GM10248 (cell line): ENCODE results near the gene CYP39A1.
A peak's percentile ranks its signal among the peaks of the same experiment; 100 is the strongest.

Experiments used
- CTCF ChIA-PET: fragments of 300-600 bp; sonication (Branson Sonifier 250); formaldehyde crosslinking; extraction: SDS; loops from one replicate; lab custom pipeline; 2021; ENCODE audit warnings: antibody characterized with exemption; lab: Yijun Ruan, JAX
- POLR2A ChIA-PET: fragments of 350-650 bp; sonication (Branson Sonifier 250); formaldehyde crosslinking; extraction: SDS; loops from one replicate; lab custom pipeline; 2020; ENCODE audit warnings: antibody characterized with exemption; lab: Yijun Ruan, JAX
- DNase-seq: peaks from one replicate; pipeline ENCODE4 v3.0.0; 2012; ENCODE audit errors: extremely low spot score
- TF ChIP-seq, protein P1 (sequence below): IDR thresholded peaks from 2 replicates; pipeline ENCODE4 v1.5.1; 2012; ENCODE audit warnings: mild to moderate bottlenecking, low read depth; ENCODE audit errors: extremely low read depth, missing control alignments, control extremely low read depth

CYP39A1 gene

DNA sequence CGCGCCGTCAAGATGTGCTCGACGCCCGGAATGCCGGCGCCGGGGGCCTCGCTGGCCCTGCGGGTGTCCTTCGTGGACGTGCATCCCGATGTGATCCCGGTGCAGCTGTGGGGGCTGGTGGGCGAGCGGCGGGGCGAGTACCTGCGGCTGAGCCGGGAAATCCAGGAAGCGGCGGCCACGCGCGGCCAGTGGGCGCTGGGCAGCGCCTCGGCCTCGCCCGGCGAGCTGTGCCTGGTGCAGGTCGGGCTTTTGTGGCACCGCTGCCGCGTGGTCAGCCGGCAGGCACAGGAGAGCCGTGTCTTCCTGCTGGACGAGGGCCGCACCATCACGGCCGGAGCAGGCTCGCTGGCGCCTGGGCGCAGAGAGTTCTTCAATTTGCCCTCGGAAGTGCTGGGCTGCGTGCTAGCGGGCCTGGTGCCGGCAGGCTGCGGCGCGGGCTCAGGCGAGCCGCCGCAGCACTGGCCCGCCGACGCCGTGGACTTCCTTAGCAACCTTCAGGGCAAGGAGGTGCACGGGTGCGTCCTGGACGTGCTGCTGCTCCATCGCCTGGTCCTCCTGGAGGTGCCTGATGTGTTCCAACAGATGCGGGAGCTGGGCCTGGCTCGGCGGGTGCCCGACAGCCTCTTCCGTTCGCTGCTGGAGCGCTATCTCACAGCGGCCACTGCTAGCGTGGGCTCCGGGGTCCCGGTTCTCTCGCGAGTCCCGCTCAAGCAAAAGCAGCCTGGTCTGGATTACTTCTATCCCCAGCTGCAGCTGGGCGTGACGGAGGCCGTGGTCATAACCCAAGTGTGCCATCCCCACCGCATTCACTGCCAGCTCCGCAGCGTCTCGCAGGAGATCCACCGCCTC is 35.7 kb upstream of the CYP39A1 start:
- CTCF ChIA-PET, result no interaction called here
- POLR2A ChIA-PET, result no interaction called here
- TF ChIP-seq, protein P1, sequence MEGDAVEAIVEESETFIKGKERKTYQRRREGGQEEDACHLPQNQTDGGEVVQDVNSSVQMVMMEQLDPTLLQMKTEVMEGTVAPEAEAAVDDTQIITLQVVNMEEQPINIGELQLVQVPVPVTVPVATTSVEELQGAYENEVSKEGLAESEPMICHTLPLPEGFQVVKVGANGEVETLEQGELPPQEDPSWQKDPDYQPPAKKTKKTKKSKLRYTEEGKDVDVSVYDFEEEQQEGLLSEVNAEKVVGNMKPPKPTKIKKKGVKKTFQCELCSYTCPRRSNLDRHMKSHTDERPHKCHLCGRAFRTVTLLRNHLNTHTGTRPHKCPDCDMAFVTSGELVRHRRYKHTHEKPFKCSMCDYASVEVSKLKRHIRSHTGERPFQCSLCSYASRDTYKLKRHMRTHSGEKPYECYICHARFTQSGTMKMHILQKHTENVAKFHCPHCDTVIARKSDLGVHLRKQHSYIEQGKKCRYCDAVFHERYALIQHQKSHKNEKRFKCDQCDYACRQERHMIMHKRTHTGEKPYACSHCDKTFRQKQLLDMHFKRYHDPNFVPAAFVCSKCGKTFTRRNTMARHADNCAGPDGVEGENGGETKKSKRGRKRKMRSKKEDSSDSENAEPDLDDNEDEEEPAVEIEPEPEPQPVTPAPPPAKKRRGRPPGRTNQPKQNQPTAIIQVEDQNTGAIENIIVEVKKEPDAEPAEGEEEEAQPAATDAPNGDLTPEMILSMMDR, result no peak
- DNase-seq, result no peak

DNA sequence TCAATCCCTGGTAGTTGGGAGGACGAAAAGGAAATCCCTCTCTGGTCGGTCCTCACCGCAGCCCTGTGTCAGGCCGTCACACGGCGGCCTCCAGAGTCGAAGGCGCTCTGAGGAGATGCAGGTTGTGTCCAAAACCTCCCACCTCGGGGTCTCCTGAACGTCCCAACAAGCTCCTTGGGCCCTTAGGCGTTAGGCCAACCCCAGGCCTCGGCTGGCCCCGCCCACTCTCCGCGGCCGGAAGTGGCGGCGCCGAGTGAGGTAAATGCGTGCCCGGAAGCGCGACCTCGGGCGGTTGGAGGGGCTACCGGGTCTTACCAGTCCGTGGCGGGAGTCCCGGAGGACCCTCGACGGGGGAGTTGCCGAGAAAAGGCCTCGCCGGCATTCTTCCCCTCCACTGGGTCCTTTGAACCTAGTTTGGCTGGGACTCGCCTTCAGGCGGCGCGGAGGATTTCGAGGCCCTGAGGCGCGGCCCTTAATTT is 35.0 kb upstream of the CYP39A1 start, which contains the start of gene TDRD6:
Gene TDRD6 (plus strand): TSS at position 267 of the 479 bp plus-strand sequence. CDS start 244 bp downstream, outside the sequence.
- CTCF ChIA-PET, result no interaction called here
- TF ChIP-seq, protein P1, result no peak
- no peak for DNase-seq
- POLR2A ChIA-PET, result no interaction called here

DNA sequence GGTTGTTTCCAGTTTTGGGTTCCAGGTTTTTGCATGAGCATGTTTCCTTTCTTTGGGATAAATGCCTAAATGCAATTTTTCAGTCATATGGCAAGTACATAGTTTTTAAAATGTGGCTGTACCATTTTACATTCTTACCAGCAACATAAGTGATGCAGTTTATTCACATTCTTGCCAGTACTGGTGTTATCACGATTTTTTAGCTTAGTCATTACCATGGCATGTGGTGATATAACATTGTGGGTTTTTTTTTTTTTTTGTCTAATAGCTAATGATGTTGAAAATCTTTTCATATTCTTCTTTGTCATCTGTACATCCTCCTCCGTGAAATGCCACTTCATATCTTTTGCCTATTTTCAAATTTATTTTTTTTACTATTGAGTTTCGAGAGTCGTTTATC is 32.2 kb upstream of the CYP39A1 start:
- ChIA-PET CTCF (no interaction called here), POLR2A (no interaction called here)
- DNase-seq, result no peak
- TF ChIP-seq, protein P1, result no peak

DNA sequence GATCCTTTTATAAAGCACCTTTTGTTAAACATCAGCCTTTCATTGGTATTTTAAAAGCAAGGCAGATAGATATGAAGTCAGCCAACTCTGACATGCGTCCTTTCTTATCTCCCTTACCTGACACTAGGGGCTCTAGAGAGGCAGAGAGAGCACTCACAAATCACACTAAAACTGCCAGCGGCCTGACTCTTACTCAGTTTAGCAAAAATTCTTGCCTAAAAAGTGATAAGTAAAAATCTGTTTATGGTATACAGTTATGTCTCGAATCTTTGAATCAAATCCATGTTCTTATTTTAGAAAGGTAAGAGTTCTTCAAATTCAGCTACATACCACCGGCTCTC is 24.7 kb upstream of the CYP39A1 start:
- DNase-seq, result no peak
- CTCF ChIA-PET, result no interaction called here
- TF ChIP-seq, protein P1, result peak; percentile 3
- POLR2A ChIA-PET, result no interaction called here

DNA sequence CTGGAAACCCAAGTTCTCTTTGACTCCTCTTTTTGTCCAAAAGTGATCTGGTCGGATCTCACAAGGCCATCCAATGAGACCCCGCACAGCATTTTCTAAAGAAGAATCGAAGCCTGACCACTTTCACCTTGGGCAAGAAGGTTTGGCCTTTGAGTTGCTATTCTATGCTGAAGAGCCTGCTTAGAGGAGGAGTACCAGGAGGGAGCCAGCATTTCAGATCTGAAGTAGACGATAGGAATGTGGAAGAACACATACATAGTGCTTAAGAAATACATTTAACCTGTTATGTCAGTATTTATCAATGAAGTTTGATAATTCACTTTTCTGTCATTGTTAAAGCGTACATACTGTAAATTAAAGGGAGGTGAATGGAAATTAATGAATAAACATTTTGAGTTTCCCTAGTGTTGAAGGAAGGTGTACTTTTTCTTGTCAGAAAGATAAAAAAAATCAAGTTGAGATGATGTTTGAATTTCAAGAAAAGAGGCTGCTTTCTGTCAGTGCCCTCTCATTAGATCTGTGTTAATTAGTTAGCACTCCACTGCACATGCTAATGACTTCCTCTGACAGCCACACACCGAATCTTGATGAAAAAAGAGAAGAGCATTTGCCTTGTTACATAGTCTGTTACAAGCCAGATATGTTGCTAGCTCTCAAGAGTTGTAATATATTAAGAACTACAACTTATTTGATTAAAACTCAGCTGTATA is 24.1 kb upstream of the CYP39A1 start:
- DNase-seq, result no peak
- CTCF ChIA-PET, result no interaction called here
- POLR2A ChIA-PET, result no interaction called here
- TF ChIP-seq, protein P1, result no peak

DNA sequence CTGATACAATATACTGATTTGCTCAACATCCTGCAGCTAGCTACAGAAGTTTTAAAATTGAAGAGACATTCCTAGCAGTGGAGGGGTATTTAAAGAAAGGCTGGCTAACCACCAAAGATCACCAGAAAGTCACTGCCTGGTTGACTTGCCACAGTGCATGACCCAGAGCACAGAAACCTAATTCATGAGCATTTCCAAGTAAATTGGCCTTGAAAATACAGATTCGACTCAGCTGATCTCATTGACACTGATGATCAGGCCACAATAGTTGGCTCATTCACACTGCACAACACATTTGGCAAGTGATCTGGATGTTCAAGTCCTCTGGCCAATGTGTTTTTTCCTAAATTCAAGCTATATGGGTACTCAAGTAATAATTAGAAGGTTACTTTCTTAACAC is 21.8 kb upstream of the CYP39A1 start:
- DNase-seq, result no peak
- CTCF ChIA-PET, result interaction anchor here (1.1 kb wide), 2 partner anchors 12 to 16 kb away, joined by 3 read pairs; no protein-coding TSS in a partner anchor
- TF ChIP-seq, protein P1, result no peak
- POLR2A ChIA-PET, result no interaction called here
